ENCODE results near the gene CA6.

DNA sequence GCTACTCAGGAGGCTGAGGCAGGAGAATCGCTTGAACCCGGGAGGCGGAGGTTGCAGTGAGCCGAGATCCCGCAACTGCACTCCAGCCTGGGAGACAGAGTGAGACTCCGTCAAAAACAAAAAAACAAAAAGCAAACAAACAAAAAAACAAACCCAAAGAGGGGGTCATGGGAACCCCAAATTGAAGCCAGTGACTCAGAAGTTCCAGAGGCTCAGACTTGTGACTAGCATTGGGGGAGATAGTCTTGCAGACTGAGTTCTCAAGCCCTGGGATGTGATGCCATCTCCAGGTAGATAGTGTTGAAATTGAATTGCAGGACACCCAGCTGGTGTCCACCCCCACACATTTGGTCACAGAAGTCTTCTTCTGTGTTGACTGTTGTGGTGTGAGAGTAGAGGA lies 42.3 kb upstream of the CA6 start:
- no peak for TF ChIP-seq EZH2 (IDR thresholded peaks at IDR 0.05)
- no peak for TF ChIP-seq CTCF (IDR thresholded peaks at IDR 0.05)
